ENCODE data around the gene RRAS2.

The RRAS2 gene

GRCh38 chr11:14340721-14341120, 18.3 kb downstream of the RRAS2 start:
- TF ChIP-seq CTCF (IDR thresholded peaks at IDR 0.05; ENCODE audit: insufficient read depth, low read length, missing control alignments) = no peak
- ChIA-PET CTCF (interaction anchor here (1.0 kb wide), 1 partner anchor 60 kb away, joined by 3 read pairs; no protein-coding TSS in a partner anchor), POLR2A (no interaction called here)
- DNase-seq (ENCODE audit: low read depth, low spot score) = no peak
- no peak overlapping the region for H3K4me3 ChIP-seq (ENCODE audit: low read depth, low read length)

- POLR2A ChIA-PET = no interaction called here
- TF ChIP-seq CTCF (IDR thresholded peaks at IDR 0.05; ENCODE audit: insufficient read depth, low read length, missing control alignments) = no peak
- CTCF ChIA-PET = interaction anchor here (0.9 to 1.8 kb wide), 2 partner anchors 39 to 118 kb away, joined by 4 to 8 read pairs; no protein-coding TSS in a partner anchor
- H3K4me3 ChIP-seq (ENCODE audit: low read depth, low read length) = no peak overlapping the region
- no peak for DNase-seq (ENCODE audit: low read depth, low spot score)
Observed at GRCh38 chr11:14339356-14339755, 19.6 kb downstream of the RRAS2 start.

- DNase-seq (ENCODE audit: low read depth, low spot score) = peak; percentile 77
- no peak overlapping the region for H3K4me3 ChIP-seq (ENCODE audit: low read depth, low read length)
- CTCF ChIA-PET = interaction anchor here (0.8 to 1.5 kb wide), 5 partner anchors 11 to 119 kb away, joined by 3 to 11 read pairs (median 7); no protein-coding TSS in a partner anchor
- POLR2A ChIA-PET = interaction anchor here (0.7 kb wide), 1 partner anchor 116 kb away, joined by 5 read pairs; no protein-coding TSS in a partner anchor
- no peak for TF ChIP-seq CTCF (IDR thresholded peaks at IDR 0.05; ENCODE audit: insufficient read depth, low read length, missing control alignments)
Observed at GRCh38 chr11:14336507-14337503, 22.2 kb downstream of the RRAS2 start.

GRCh38 chr11:14335712-14336111, 23.3 kb downstream of the RRAS2 start:
- CTCF ChIA-PET = interaction anchor here (0.8 to 1.5 kb wide), 5 partner anchors 10 to 120 kb away, joined by 3 to 11 read pairs (median 7); no protein-coding TSS in a partner anchor
- H3K4me3 ChIP-seq (ENCODE audit: low read depth, low read length) = no peak overlapping the region
- POLR2A ChIA-PET = interaction anchor here (0.7 kb wide), 1 partner anchor 117 kb away, joined by 5 read pairs; no protein-coding TSS in a partner anchor
- no peak for DNase-seq (ENCODE audit: low read depth, low spot score)
- TF ChIP-seq CTCF (IDR thresholded peaks at IDR 0.05; ENCODE audit: insufficient read depth, low read length, missing control alignments) = no peak

GRCh38 chr11:14334893-14335292, 24.1 kb downstream of the RRAS2 start:
- DNase-seq (ENCODE audit: low read depth, low spot score) = no peak
- no peak for TF ChIP-seq CTCF (IDR thresholded peaks at IDR 0.05; ENCODE audit: insufficient read depth, low read length, missing control alignments)
- POLR2A ChIA-PET = no interaction called here
- CTCF ChIA-PET = interaction anchor here (0.9 kb wide), 1 partner anchor 34 kb away, joined by 3 read pairs; no protein-coding TSS in a partner anchor
- no peak overlapping the region for H3K4me3 ChIP-seq (ENCODE audit: low read depth, low read length)

- ChIA-PET CTCF (interaction anchor here (0.9 kb wide), 1 partner anchor 33 kb away, joined by 3 read pairs; no protein-coding TSS in a partner anchor), POLR2A (no interaction called here)
- TF ChIP-seq CTCF (IDR thresholded peaks at IDR 0.05; ENCODE audit: insufficient read depth, low read length, missing control alignments) = no peak
- no peak for DNase-seq (ENCODE audit: low read depth, low spot score)
- no peak overlapping the region for H3K4me3 ChIP-seq (ENCODE audit: low read depth, low read length)
Observed at GRCh38 chr11:14334192-14334591, 24.8 kb downstream of the RRAS2 start.
